DND-41 (cell line): ENCODE measurements around the gene TNFRSF9.

ENCODE experiments used
- EZH2 ChIP-seq: IDR thresholded peaks from 3 replicates; pipeline ENCODE4 v1.6.1; 2012; ENCODE audit warnings: borderline replicate concordance, low read depth, mild to moderate bottlenecking, moderate library complexity, low read length, inconsistent platforms; ENCODE audit not compliant: severe bottlenecking
- TF ChIP-seq, protein P1 (sequence below): IDR thresholded peaks from 2 replicates; pipeline ENCODE4 v1.5.1; 2012; ENCODE audit warnings: borderline replicate concordance, low read length, moderate library complexity, mild to moderate bottlenecking; ENCODE audit not compliant: poor library complexity, severe bottlenecking; ENCODE audit errors: extremely low read depth

DNA sequence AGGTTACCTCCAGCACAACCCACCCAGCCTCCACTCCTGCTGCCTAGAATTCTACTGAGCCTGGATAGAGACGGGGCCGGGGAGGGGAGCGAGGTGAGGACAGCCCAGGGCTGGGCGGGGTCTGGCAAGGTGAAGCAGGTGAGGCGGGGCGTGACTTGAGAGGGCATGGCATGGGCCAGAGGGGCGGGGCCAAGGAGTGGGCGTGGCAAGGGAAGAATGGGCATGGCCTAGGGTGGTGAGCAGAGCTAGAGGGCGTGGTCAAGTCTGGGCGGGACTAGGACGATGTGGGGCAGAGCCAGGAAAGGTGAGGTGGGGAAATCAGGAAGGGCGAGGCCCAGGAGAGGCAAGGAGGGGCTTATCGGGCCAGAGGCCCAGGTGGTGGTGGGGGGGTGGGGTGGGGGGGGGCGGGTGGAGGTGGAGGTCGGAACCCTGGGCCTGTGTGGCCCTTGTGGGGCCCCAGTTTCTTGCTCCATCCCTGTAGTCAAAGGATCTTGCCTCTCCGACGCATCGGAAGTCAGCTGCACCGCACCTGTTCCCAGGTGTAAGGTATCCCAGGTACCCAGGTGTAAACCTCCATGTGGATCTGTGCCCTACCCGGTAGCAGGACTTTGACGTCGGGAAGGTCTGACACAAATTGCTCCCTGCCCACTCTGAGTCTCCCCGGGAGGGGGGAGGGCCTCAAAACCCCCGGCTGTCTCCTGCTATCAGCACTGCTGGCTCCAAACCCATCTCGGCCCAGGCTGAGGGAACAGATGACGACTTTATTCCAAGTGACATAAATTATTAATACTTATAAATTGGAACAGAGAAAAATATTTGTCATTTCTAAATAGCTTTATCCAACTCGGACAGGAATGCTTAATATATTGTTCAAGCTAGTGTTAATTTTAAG is 54.9 kb downstream of the TNFRSF9 start:
- TF ChIP-seq, protein P1, sequence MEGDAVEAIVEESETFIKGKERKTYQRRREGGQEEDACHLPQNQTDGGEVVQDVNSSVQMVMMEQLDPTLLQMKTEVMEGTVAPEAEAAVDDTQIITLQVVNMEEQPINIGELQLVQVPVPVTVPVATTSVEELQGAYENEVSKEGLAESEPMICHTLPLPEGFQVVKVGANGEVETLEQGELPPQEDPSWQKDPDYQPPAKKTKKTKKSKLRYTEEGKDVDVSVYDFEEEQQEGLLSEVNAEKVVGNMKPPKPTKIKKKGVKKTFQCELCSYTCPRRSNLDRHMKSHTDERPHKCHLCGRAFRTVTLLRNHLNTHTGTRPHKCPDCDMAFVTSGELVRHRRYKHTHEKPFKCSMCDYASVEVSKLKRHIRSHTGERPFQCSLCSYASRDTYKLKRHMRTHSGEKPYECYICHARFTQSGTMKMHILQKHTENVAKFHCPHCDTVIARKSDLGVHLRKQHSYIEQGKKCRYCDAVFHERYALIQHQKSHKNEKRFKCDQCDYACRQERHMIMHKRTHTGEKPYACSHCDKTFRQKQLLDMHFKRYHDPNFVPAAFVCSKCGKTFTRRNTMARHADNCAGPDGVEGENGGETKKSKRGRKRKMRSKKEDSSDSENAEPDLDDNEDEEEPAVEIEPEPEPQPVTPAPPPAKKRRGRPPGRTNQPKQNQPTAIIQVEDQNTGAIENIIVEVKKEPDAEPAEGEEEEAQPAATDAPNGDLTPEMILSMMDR = no peak
- TF ChIP-seq EZH2 = no peak
